HG03558 (cell line): ENCODE measurements around the gene ATP6V1G3.
"Not testable (repeated sequence)": the region's sequence is repeated elsewhere in the genome, so short reads cannot be mapped to it uniquely, and the experiment has no call there.

ENCODE experiments used
- ATAC-seq: cut with Tn5 transposase; IDR thresholded peaks from one replicate; pipeline ENCODE4 v1.9.1; 2021; ENCODE audit warnings: moderate number of reproducible peaks; ENCODE audit not compliant: unreplicated experiment; ENCODE audit errors: extremely low read depth

ATP6V1G3 gene

DNA sequence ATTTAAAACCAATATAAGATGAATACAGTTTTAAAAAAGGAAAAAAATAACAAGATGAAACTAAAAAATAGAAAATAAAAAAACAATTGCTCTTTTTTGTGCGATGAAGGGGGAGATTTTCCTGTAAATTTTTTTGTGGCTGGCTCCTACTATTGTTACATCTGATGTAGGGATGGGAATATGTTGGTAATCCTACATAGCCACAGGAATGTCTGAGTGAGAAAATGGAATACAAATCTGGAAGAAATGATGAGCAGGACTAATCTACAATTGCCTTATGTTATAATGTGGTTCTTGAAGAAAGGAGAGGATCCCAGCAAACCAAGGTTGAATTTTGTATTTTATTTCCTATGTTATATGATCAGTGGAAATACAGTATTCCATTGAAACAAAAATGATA, 40.9 kb downstream of the ATP6V1G3 start:
- no peak for ATAC-seq

DNA sequence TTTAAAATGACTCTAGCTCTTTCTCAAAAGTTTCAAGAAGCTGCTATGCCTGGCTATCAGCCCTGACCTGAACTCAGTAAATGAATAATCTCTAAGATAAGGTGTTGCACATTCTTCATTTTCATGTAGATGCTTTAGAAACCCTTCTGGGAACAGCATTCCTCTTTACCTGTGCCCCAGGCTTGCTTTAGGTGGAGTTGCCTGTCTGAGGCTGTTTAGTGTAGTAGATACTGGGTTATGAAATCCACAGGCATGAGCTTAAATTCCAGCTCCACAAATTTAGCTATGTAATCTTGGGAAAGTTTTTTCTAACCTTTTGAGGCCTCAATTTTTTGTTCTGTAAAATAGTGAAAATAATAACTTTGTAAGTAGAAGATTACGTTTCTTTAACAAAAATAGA, 41.6 kb downstream of the ATP6V1G3 start:
- no peak for ATAC-seq

- ATAC-seq: no peak
These were observed 42.4 kb downstream of the ATP6V1G3 start for GRCh38 chr1:198498103-198498385.

DNA sequence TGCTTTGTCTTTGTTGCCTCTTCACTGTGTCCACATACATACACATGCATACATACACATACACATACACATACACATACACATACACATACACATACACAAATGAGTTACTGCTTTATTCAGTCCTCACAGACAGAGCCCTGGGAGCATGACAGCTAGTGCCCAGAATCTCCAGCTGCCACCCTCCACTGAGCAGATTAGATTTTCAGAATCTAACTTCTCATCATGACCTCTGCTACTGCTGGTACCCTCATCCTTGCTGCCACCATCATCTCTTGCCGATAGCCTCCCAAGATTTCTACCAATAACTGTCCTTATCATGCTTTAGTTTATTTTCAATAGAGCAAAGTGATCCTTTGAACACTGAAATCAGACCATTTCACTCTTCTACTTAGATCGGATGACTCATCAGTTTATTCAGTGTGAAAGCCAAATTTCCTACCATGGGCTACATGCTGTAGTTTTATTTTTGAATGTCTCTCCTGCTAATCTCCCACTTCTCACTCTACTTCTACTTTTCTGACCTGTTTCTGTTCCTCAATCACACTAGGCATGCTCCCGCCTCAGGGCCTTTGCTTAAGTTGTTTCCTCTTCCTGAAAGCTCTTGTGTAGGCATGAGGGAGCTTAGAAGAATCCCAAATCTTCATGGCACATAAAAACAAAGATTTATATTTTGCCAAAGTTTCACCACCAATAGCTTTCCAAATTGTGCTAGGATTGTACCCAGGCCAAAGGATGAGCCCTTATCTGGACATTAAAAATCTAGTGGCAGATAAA, 43.0 kb downstream of the ATP6V1G3 start:
- no peak for ATAC-seq

DNA sequence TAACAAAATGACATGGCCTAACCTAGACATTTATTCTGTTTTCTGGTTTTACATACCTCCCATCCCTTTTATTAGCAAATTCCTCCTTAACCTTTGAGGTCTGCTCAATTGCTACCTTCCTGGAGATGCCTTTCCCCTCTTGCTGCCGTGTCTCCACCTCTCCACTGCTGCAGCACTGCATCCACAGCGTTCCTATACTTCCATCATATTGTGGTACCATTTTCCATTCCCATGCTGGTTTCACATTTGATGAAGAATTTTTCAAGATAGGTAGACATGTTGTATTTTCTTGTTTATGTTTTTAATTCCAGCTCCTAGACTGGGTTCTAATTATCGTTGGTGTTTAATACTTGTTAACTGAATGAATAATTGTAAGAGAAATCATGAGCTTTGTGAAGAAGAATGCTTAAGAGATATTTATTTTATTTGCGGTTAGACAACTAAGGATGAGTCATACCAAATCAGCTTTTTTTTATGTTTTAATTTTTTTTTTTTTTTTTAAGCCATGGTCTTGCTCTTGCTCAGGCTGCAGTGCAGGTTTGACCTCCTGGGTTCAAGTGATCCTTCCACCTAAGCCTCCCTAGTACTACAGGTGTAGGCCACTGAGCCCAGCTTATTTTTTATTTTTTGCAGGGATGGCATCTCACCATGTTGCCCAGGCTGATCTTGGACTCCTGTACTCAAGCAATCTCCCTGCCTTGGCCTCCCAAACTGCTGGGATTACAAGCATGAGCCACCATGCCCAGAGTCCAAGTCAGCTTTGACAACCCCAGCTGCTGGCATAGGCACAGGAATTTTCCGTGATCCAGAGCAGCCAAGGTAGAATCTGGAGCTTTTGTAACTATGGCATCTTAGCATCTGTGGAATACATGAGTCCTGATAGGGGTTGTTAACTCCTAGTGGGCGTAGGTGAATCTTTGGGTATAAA, 44.0 kb downstream of the ATP6V1G3 start:
- no peak for ATAC-seq

- no peak for ATAC-seq
These were observed 44.8 kb downstream of the ATP6V1G3 start for GRCh38 chr1:198495631-198496030.

GRCh38 chr1:198494658-198495103, 45.8 kb downstream of the ATP6V1G3 start:
- no peak for ATAC-seq

- no peak for ATAC-seq
These were observed 46.3 kb downstream of the ATP6V1G3 start for GRCh38 chr1:198494139-198494538.

- ATAC-seq: no peak
These were observed 47.2 kb downstream of the ATP6V1G3 start for GRCh38 chr1:198493329-198493728.

- ATAC-seq: no peak
These were observed 47.6 kb downstream of the ATP6V1G3 start for GRCh38 chr1:198492872-198493271.

DNA sequence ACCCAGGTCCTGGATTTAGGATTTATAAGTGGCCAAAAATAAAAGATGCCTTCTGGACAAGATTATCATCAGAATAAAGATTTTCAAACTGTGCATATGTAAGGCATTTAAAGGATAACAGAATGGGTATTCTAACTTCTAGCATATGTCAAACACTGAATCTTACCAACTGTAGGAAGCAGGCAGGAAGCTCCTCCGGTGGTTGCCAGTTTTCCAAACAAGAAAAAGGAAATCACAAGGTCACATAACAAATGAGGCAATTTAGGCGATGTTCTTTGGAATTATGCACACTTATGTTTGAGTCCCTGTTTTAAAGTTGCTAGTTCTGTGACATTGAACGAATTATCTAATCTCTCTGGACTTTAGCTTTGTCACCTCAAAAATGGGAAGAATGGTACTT, 48.9 kb downstream of the ATP6V1G3 start:
- no peak for ATAC-seq

- ATAC-seq: no peak
These were observed 49.5 kb downstream of the ATP6V1G3 start for GRCh38 chr1:198491028-198491427.

DNA sequence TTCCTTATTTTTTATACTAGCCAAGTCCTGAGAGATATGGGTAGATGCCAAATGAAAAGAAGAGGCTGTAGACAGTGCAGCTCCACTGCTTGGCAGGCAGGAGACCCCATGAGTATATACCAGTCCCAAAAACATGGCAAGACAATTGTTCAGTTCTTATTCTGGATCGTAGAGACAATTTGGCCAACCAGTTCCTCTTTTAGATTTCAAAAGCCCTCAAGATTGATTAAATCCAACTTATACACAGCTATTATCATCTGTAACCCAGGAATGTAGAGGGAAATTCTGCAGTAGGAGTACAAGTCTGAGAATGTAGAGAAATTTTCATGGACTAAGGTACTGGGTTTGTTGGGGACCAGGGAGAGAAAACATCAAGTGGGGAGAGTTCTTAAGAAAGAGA, 50.3 kb downstream of the ATP6V1G3 start:
- ATAC-seq: no peak

DNA sequence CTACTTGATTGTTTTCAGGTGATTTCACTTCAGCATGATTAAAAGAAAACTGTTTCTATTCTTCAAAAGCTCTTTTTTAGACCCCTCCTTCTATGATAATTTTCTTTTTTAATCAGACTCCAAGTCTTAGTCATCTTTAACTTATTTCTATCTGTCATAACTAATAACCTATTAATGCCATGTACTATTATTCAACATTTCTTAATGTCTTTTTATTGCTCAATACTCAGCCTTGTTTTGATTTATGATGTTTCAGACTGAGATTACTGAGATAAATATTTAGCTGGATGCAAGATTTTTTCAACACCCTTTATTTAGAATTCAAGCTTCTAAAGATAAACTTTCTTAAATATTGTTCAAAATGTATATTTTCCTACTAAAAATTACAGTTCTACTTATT, 53.6 kb downstream of the ATP6V1G3 start:
- no peak for ATAC-seq

GRCh38 chr1:198483645-198484044, 56.8 kb downstream of the ATP6V1G3 start:
- no peak for ATAC-seq

DNA sequence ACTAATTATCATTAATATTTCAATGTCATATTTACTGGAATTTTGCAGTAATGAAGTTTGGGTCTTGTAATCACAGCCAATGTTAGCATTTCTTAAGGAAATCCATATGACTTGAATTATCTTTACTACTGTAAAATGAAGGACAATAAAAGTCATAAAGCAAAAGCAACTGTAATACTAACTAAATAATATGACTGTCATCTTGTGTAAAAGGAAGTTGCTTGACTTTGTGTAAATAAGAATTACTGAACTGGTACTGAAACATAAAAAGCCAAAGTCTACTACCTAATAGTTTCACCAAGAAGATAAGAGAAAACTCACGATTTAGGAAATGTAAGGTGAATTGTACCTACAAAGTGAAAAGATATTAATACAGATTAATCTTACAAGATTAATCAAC, 57.5 kb downstream of the ATP6V1G3 start:
- ATAC-seq: no peak

- ATAC-seq: no peak
These were observed 58.8 kb downstream of the ATP6V1G3 start for GRCh38 chr1:198481661-198482060.

- ATAC-seq: no peak
These were observed 59.6 kb downstream of the ATP6V1G3 start for GRCh38 chr1:198480876-198481275.

GRCh38 chr1:198477354-198477753, 63.1 kb downstream of the ATP6V1G3 start:
- ATAC-seq: not testable (repeated sequence)
